Endothelial cell of umbilical vein (primary cell): ENCODE measurements around the gene FAM193A. TPM values are rescaled to one million over a fixed set of nuclear protein-coding genes. Genes with fewer than 3 reads are reported as not detected.

ENCODE experiments used
- BruUV-seq: library from RNA; stranded (reverse); fragments of 400-500 nt; replicated peaks from 2 replicates; lab custom pipeline; 2021; lab: Mats Ljungman, UMichigan
- CTCF ChIA-PET: fragments of 300-600, 350-600 bp; sonication (Branson Sonifier 250); formaldehyde crosslinking; loops from one replicate; lab custom pipeline; 2021; ENCODE audit warnings: antibody characterized with exemption, inconsistent platforms; lab: Charles Lee
- POLR2A ChIA-PET: fragments of 300-600, 350-600 bp; sonication (Branson Sonifier 250); formaldehyde crosslinking; loops from one replicate; lab custom pipeline; 2021; ENCODE audit warnings: antibody characterized with exemption, inconsistent platforms; lab: Charles Lee
- DNase-seq: peaks from one replicate; pipeline ENCODE4 v3.0.0-alpha.2; 2011; ENCODE audit warnings: low read depth, low spot score
- FAIRE-seq: peaks from 2 replicates; lab custom pipeline; 2011; peaks lifted over from hg19 to GRCh38; lab: Jason Lieb, UNC
- H2AFZ ChIP-seq: 2 replicates; pipeline ENCODE4 v1.6.0; 2012; ENCODE audit warnings: low read depth, low read length, control low read depth, inconsistent platforms
- H3K27ac ChIP-seq: 2 replicates; pipeline ENCODE4 v1.5.1; 2011; ENCODE audit warnings: low read depth, mild to moderate bottlenecking, control low read depth, low read length, moderate library complexity; ENCODE audit not compliant: insufficient read depth
- H3K27me3 ChIP-seq, 2 experiments: 2 replicates each; pipeline versions ENCODE4 v1.6.0 to v1.6.1; 2011; ENCODE audit warnings: low read length in 2 of 2, mixed read lengths in 1 of 2; ENCODE audit not compliant: control insufficient read depth in 2 of 2, insufficient read depth in 2 of 2
- H3K36me3 ChIP-seq, 2 experiments: 2 replicates in 1 of 2; 3 replicates in 1 of 2; pipeline ENCODE4 v1.5.1; 2011; ENCODE audit warnings: low read length in 2 of 2, mild to moderate bottlenecking in 1 of 2, moderate library complexity in 1 of 2; ENCODE audit not compliant: control insufficient read depth in 2 of 2, insufficient read depth in 2 of 2; ENCODE audit errors: extremely low read depth in 1 of 2
- H3K4me1 ChIP-seq: 3 replicates; pipeline ENCODE4 v1.5.1; 2011; ENCODE audit warnings: mild to moderate bottlenecking, low read length; ENCODE audit not compliant: control insufficient read depth, insufficient read depth; ENCODE audit errors: extremely low read depth
- H3K4me2 ChIP-seq: 2 replicates; pipeline ENCODE4 v1.6.1; 2011; ENCODE audit warnings: low read length, control low read depth, mixed read lengths; ENCODE audit not compliant: insufficient read depth
- H3K4me3 ChIP-seq, 3 experiments: fragments of 200-600 bp in 1 of 3; sonication (generic), shearing (Covaris generic) in 1 of 3; replicated peaks in 1 of 3; 2 replicates each; pipeline ENCODE4 v1.5.1; 2011 to 2016; ENCODE audit warnings: control low read depth in 3 of 3, low read length in 3 of 3, mild to moderate bottlenecking in 2 of 3, inconsistent platforms in 1 of 3, low read depth in 1 of 3, moderate library complexity in 1 of 3; ENCODE audit not compliant: insufficient read depth in 1 of 3
- H3K79me2 ChIP-seq: 2 replicates; pipeline ENCODE4 v1.6.0; 2012; ENCODE audit warnings: low read length, inconsistent platforms; ENCODE audit not compliant: control insufficient read depth, insufficient read depth
- H3K9ac ChIP-seq: replicated peaks from 2 replicates; pipeline ENCODE3; 2011; ENCODE audit warnings: low read length, control low read depth; ENCODE audit not compliant: insufficient read depth; ENCODE audit errors: extremely low read depth
- H3K9me1 ChIP-seq: replicated peaks from 3 replicates; pipeline ENCODE4 v1.6.0; 2011; ENCODE audit warnings: mild to moderate bottlenecking, low read length; ENCODE audit not compliant: control insufficient read depth, insufficient read depth; ENCODE audit errors: extremely low read depth
- H3K9me3 ChIP-seq: replicated peaks from 2 replicates; pipeline ENCODE4 v1.5.1; 2012; ENCODE audit warnings: low read length, inconsistent platforms; ENCODE audit not compliant: control insufficient read depth, insufficient read depth
- H4K20me1 ChIP-seq: replicated peaks from 2 replicates; pipeline ENCODE3; 2011; ENCODE audit warnings: mild to moderate bottlenecking, low read length; ENCODE audit not compliant: control insufficient read depth, insufficient read depth; ENCODE audit errors: extremely low read depth
- EZH2 ChIP-seq: IDR thresholded peaks from 2 replicates; pipeline ENCODE4 v1.6.1; 2012; ENCODE audit warnings: borderline replicate concordance, low read depth, mild to moderate bottlenecking, moderate library complexity, low read length, inconsistent platforms; ENCODE audit not compliant: severe bottlenecking
- FOS ChIP-seq: IDR thresholded peaks from 2 replicates; pipeline ENCODE4 v1.6.1; 2011; ENCODE audit warnings: mild to moderate bottlenecking, low read length, moderate library complexity, borderline replicate concordance; ENCODE audit not compliant: insufficient read depth
- GATA2 ChIP-seq: IDR thresholded peaks from 2 replicates; pipeline ENCODE4 v1.7.0; 2011; ENCODE audit warnings: low read depth, mild to moderate bottlenecking, moderate library complexity, mixed read lengths, low read length; ENCODE audit not compliant: insufficient read length, insufficient read depth
- JUN ChIP-seq: IDR thresholded peaks from 2 replicates; pipeline ENCODE4 v1.6.1; 2011; ENCODE audit warnings: borderline replicate concordance, low read depth; ENCODE audit not compliant: insufficient read length, insufficient read depth
- MYC ChIP-seq: IDR thresholded peaks from one replicate; pipeline ENCODE4 v1.6.1; 2011; ENCODE audit warnings: mild to moderate bottlenecking, low read depth, low read length
- POLR2A ChIP-seq: IDR thresholded peaks from 2 replicates; pipeline ENCODE4 v1.6.1; 2012; ENCODE audit warnings: low read depth, mild to moderate bottlenecking, control low read depth, low read length
- POLR2AphosphoS5 ChIP-seq: IDR thresholded peaks from 2 replicates; pipeline ENCODE4 v1.6.1; 2012; ENCODE audit warnings: low read depth, mild to moderate bottlenecking, control low read depth, low read length, moderate library complexity; ENCODE audit not compliant: insufficient read depth
- dilution Hi-C: fragments of 300-500 bp; cut with MboI; formaldehyde crosslinking; loops from one replicate; pipeline ENCODE4 v1.15.0; 2019; ENCODE audit warnings: low sequenced_read_pairs; ENCODE audit not compliant: extremely low pct_ligation_motif_present
- intact Hi-C: fragments of 100-400 bp; cut with micrococcal nuclease; formaldehyde crosslinking; loops from one replicate; pipeline ENCODE4 v1.10.0; 2022
- polyA plus RNA-seq, 4 experiments: library from polyadenylated mRNA; depleted of rRNA in 3 of 4; stranded (reverse) in 3 of 4; unstranded in 1 of 4; fragments of >200 nt; gene quantifications; 2 replicates each; pipeline versions ENCODE4 v1.2.1 to v1.2.3, GENCODE V29; 2011 to 2012; ENCODE audit warnings: missing spikeins in 1 of 4
- total RNA-seq: library from RNA; stranded (reverse); gene quantifications from 2 replicates; pipeline ENCODE4 v1.2.3, GENCODE V29; 2021
- TF ChIP-seq, protein P1 (sequence below), 2 donors: IDR thresholded peaks; 1 replicate in 1 of 2; 2 replicates in 1 of 2; pipeline ENCODE4 v1.5.1; 2011; ENCODE audit warnings: low read length in 2 of 2, mild to moderate bottlenecking in 2 of 2, moderate library complexity in 2 of 2, control low read depth in 1 of 2, inconsistent platforms in 1 of 2, low read depth in 1 of 2; ENCODE audit not compliant: insufficient read depth in 1 of 2; ENCODE audit errors: extremely low read depth in 1 of 2
- TF ChIP-seq, protein P2 (sequence below): IDR thresholded peaks from 2 replicates; pipeline ENCODE4 v1.6.1; 2011; ENCODE audit not compliant: insufficient read depth, insufficient read length

The FAM193A gene
- total and polyA plus RNA-seq, 2 donors (not counting 3 experiments of a cell fraction or from before 2014, with no cell fraction given), result 12.3 to 32.1 TPM

DNA sequence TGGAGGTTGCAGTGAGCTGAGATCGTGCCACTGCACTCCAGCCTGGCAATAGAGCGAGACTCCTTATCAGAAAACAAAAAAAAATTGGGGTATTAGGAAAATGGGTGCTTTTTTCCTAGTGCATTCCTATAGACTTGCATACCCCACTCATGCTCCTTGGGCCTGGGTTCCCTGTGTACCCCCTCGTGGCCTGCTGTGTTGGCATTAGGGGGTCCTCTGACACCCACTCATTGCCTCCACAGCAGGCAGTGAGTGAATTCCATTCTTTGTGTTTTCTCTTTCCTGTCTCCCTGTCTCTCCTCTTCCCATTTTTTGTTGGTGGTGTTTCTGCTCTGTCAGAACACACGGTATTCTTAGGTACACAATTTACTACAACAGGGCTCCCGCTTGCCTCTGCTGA is 176.9 kb downstream of the FAM193A start:
- CTCF ChIA-PET, result interaction anchor here (0.7 to 1.3 kb wide), 8 partner anchors 16 to 50 kb away, joined by 3 to 5 read pairs (median 4); partner anchors contain the start of gene TNIP2

More for the DNA sequence above, 176.9 kb downstream of the FAM193A start:
- POLR2A ChIA-PET, result no interaction called here
- Histone ChIP-seq H3K36me3 (peaks cover 3 to 4% of the 10 kb centered on the region in 2 experiments), H3K9me3 (no peaks in the 10 kb centered on the region), H4K20me1 (no peaks in the 10 kb centered on the region), H3K27me3 (no peaks in the 10 kb centered on the region), H3K9ac (peak overlapping the region; percentile 32), H3K79me2 (peaks cover 7% of the 10 kb centered on the region), H3K4me1 (peaks cover 23% of the 10 kb centered on the region), H3K9me1 (no peaks in the 10 kb centered on the region), H3K27ac (peak overlapping the region; percentile 94), H2AFZ (no peak overlapping the region), H3K4me3 (no peak overlapping the region), H3K4me2 (peak overlapping the region; percentile 57)
- no TSS peak for BruUV-seq
- FAIRE-seq (no peak), DNase-seq (no peak)
- dilution Hi-C loops, result no loop called here
- intact Hi-C loops, result loop anchor here (10.0 kb wide), 1 partner anchor 179 kb away; the partner anchor contains the start of gene FAM193A
- TF ChIP-seq, protein P1, sequence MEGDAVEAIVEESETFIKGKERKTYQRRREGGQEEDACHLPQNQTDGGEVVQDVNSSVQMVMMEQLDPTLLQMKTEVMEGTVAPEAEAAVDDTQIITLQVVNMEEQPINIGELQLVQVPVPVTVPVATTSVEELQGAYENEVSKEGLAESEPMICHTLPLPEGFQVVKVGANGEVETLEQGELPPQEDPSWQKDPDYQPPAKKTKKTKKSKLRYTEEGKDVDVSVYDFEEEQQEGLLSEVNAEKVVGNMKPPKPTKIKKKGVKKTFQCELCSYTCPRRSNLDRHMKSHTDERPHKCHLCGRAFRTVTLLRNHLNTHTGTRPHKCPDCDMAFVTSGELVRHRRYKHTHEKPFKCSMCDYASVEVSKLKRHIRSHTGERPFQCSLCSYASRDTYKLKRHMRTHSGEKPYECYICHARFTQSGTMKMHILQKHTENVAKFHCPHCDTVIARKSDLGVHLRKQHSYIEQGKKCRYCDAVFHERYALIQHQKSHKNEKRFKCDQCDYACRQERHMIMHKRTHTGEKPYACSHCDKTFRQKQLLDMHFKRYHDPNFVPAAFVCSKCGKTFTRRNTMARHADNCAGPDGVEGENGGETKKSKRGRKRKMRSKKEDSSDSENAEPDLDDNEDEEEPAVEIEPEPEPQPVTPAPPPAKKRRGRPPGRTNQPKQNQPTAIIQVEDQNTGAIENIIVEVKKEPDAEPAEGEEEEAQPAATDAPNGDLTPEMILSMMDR (IDR thresholded peaks at IDR 0.05; ENCODE audit: extremely low read depth in 1 of 2, insufficient read depth in 1 of 2, low read depth in 1 of 2, low read length in 2 of 2), result no peak
- TF ChIP-seq FOS, result no peak
- TF ChIP-seq POLR2AphosphoS5, result no peak
- no peak for TF ChIP-seq GATA2
- no peak for TF ChIP-seq EZH2
- TF ChIP-seq MYC, result no peak
- TF ChIP-seq POLR2A, result no peak
- TF ChIP-seq, protein P2, sequence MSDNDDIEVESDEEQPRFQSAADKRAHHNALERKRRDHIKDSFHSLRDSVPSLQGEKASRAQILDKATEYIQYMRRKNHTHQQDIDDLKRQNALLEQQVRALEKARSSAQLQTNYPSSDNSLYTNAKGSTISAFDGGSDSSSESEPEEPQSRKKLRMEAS, result no peak
- no peak for TF ChIP-seq JUN
